ENCODE data around the gene IMMP2L. TPM values are rescaled to one million over a fixed set of nuclear protein-coding genes. Genes with fewer than 3 reads are reported as not detected.

IMMP2L gene
- polyA plus RNA-seq, 1 of the 3 experiments (the other 2 are of a cell fraction) = 10.7 TPM

DNA sequence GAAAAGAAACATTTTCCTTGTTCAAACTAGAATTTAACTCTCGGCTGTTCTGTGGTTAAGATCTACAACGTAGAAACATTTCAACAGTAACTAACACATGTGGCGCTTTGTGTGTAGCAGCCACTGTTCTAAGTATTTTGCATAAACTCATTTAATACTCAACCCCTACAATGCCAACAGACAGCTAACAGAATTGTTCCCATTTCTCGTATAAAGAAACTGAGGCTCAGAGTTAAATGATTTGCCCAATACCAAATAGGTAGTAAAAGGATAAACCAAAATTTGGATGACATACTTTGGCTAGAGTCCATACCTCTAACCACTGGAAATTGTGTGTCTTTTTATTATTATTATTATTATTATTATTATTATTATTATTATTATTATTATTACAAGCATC lies 543.8 kb downstream of the IMMP2L start:
- POLR2A ChIA-PET = no interaction called here

More for the DNA sequence above, 543.8 kb downstream of the IMMP2L start:
- no peak overlapping the region for H3K27ac ChIP-seq (ENCODE audit: low read depth in 2 of 2, low read length in 1 of 2)
- DNase-seq = no peak
- H3K4me1 ChIP-seq (ENCODE audit: control insufficient read depth in 1 of 2, insufficient read depth in 2 of 2, low read depth in 1 of 2, low read length in 1 of 2) = peaks cover 0 to 2% of the 10 kb centered on the region in 2 experiments; a peak in 1 of 4 replicates
- H3K27me3 ChIP-seq (ENCODE audit: insufficient read depth) = no peaks in the 10 kb centered on the region
- no peaks in the 10 kb centered on the region for H3K36me3 ChIP-seq (replicated peaks in 1 of 2; ENCODE audit: control insufficient read depth in 1 of 2, insufficient read depth in 2 of 2, low read length in 1 of 2)
- H3K4me3 ChIP-seq (ENCODE audit: low read depth in 2 of 2, low read length in 1 of 2) = no peak overlapping the region
- no peaks in the 10 kb centered on the region for H4K20me1 ChIP-seq (ENCODE audit: insufficient read depth)
- CTCF ChIA-PET = no interaction called here
- no peak overlapping the region for H3K4me2 ChIP-seq
- WGBS (ENCODE audit: low lambda C conversion rate) = 97% methylated on average over 4 of the region's 4 CpGs
- no peak for TF ChIP-seq YY1 (IDR thresholded peaks at IDR 0.05; ENCODE audit: low read depth)
- no peak for TF ChIP-seq SMC3 (IDR thresholded peaks at IDR 0.05; ENCODE audit: low read depth, low read length)
- TF ChIP-seq, protein P1, sequence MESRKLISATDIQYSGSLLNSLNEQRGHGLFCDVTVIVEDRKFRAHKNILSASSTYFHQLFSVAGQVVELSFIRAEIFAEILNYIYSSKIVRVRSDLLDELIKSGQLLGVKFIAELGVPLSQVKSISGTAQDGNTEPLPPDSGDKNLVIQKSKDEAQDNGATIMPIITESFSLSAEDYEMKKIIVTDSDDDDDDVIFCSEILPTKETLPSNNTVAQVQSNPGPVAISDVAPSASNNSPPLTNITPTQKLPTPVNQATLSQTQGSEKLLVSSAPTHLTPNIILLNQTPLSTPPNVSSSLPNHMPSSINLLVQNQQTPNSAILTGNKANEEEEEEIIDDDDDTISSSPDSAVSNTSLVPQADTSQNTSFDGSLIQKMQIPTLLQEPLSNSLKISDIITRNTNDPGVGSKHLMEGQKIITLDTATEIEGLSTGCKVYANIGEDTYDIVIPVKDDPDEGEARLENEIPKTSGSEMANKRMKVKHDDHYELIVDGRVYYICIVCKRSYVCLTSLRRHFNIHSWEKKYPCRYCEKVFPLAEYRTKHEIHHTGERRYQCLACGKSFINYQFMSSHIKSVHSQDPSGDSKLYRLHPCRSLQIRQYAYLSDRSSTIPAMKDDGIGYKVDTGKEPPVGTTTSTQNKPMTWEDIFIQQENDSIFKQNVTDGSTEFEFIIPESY (IDR thresholded peaks at IDR 0.05; ENCODE audit: borderline replicate concordance, low read depth) = no peak
- TF ChIP-seq GABPA (IDR thresholded peaks at IDR 0.05; ENCODE audit: low read depth) = no peak
- TF ChIP-seq, protein P2, sequence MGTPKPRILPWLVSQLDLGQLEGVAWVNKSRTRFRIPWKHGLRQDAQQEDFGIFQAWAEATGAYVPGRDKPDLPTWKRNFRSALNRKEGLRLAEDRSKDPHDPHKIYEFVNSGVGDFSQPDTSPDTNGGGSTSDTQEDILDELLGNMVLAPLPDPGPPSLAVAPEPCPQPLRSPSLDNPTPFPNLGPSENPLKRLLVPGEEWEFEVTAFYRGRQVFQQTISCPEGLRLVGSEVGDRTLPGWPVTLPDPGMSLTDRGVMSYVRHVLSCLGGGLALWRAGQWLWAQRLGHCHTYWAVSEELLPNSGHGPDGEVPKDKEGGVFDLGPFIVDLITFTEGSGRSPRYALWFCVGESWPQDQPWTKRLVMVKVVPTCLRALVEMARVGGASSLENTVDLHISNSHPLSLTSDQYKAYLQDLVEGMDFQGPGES (IDR thresholded peaks at IDR 0.05; ENCODE audit: low read depth, low read length) = no peak
- no peak for TF ChIP-seq FOSL2 (IDR thresholded peaks at IDR 0.05; ENCODE audit: borderline replicate concordance, low read depth)
- no peak for TF ChIP-seq ELF1 (IDR thresholded peaks at IDR 0.05)
- no peak for TF ChIP-seq FOXM1 (IDR thresholded peaks at IDR 0.05; ENCODE audit: low read depth)
- TF ChIP-seq MEF2A (IDR thresholded peaks at IDR 0.05; ENCODE audit: borderline replicate concordance, low read depth) = no peak
- TF ChIP-seq MXI1 (IDR thresholded peaks at IDR 0.05; ENCODE audit: low read depth, low read length) = no peak
- TF ChIP-seq POLR2AphosphoS5 (IDR thresholded peaks at IDR 0.05; ENCODE audit: low read depth, low read length) = no peak
- TF ChIP-seq, protein P3, sequence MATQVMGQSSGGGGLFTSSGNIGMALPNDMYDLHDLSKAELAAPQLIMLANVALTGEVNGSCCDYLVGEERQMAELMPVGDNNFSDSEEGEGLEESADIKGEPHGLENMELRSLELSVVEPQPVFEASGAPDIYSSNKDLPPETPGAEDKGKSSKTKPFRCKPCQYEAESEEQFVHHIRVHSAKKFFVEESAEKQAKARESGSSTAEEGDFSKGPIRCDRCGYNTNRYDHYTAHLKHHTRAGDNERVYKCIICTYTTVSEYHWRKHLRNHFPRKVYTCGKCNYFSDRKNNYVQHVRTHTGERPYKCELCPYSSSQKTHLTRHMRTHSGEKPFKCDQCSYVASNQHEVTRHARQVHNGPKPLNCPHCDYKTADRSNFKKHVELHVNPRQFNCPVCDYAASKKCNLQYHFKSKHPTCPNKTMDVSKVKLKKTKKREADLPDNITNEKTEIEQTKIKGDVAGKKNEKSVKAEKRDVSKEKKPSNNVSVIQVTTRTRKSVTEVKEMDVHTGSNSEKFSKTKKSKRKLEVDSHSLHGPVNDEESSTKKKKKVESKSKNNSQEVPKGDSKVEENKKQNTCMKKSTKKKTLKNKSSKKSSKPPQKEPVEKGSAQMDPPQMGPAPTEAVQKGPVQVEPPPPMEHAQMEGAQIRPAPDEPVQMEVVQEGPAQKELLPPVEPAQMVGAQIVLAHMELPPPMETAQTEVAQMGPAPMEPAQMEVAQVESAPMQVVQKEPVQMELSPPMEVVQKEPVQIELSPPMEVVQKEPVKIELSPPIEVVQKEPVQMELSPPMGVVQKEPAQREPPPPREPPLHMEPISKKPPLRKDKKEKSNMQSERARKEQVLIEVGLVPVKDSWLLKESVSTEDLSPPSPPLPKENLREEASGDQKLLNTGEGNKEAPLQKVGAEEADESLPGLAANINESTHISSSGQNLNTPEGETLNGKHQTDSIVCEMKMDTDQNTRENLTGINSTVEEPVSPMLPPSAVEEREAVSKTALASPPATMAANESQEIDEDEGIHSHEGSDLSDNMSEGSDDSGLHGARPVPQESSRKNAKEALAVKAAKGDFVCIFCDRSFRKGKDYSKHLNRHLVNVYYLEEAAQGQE (IDR thresholded peaks at IDR 0.05; ENCODE audit: low read depth, low read length) = no peak
- no peak for TF ChIP-seq RAD21 (IDR thresholded peaks at IDR 0.05; ENCODE audit: low read length)
- no peak overlapping the region for H3K9ac ChIP-seq
- H3K9me3 ChIP-seq = no peaks in the 10 kb centered on the region
- no peaks in the 10 kb centered on the region for H3K9me2 ChIP-seq
- H3K79me2 ChIP-seq (ENCODE audit: insufficient read depth) = no peaks in the 10 kb centered on the region
- no peak overlapping the region for H2AFZ ChIP-seq (ENCODE audit: low read depth)
- H3F3A ChIP-seq (replicated peaks; ENCODE audit: insufficient read depth) = peaks cover 4% of the 10 kb centered on the region

All from SK-N-SH (cell line).